ENCODE results near the gene ASB3.

ASB3 gene

GRCh38 chr2:53636109-53636508 is 150.6 kb downstream of the ASB3 start:
- no peak for DNase-seq

DNA sequence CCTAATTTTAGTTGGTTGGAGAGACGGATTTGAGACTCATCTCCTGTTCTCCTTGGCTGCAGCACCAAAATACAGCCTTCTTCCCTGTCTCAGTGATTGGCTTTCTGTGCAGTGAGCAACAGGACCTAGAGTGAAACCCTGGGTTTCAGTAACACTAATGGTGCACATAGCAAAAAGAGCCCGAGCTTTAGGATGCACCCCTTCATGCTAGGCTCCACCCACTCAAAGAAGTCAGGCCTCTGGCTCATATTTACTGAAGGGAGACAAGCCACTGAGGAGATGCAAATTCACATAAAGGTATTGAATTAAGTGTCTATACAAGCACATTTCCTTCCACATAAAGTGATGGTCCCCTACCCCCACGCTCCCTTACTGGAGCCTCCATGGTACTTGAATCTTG is 151.1 kb downstream of the ASB3 start:
- DNase-seq = no peak

- no peak for DNase-seq
Observed at GRCh38 chr2:53633441-53633840, 153.3 kb downstream of the ASB3 start.

- no peak for DNase-seq
Observed at GRCh38 chr2:53632714-53633113, 154.0 kb downstream of the ASB3 start.

- DNase-seq = no peak
Observed at GRCh38 chr2:53632126-53632460, 154.7 kb downstream of the ASB3 start.

GRCh38 chr2:53631313-53632125 is 155.2 kb downstream of the ASB3 start:
- no peak for DNase-seq

DNA sequence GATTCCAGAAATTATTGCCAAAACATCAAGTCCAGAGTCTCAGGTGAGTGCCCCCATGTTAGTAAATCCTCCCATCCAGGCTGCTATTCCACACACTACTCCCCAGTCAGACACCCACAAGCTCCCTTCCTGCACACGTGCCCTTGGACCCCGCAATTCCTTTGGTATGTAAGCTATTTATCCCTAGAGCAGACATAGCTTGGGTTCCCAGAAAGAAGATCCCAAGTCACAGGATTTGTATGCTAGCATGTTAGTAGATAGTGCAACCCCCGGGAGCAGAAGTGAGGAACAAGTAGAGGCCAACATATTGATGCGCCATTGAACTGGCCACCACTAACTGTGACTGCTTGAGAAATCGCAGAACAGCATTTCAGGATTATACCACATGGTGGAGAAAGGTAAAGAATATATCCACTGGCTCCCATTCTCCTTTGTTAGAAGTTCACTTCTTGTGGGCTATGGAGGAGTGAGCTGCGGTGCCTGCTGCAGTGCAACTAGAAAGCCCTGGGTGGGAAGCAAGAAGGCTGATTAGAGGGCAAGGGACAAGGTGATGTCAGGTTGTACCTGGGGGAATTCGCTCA is 156.6 kb downstream of the ASB3 start:
- no peak for DNase-seq

- no peak for DNase-seq
Observed at GRCh38 chr2:53629501-53629900, 157.3 kb downstream of the ASB3 start.

- DNase-seq = no peak
Observed at GRCh38 chr2:53629001-53629400, 157.8 kb downstream of the ASB3 start.

DNA sequence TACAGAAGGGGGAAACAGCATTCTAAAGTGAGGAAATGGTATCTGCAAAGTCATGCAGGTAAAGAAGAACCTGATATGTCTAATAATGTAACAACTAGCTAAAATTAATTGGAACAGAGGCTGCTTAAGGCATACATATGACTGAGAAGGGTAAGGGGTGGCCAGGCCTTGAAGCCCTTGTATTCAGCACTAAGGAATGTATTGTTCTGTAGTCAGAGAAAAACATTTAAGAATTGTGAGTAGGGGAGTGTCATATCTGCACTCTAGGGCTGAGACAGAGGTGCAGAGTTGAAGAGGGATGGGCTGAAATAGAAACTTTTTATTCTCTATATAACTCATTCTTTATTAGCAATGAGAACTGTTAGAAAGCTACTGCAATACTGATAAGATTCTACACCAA is 164.6 kb downstream of the ASB3 start:
- no peak for DNase-seq

GRCh38 chr2:53620981-53621380 is 165.8 kb downstream of the ASB3 start:
- DNase-seq = no peak
